NAMALWA (cell line): ENCODE data around the gene DEPDC7.

Source experiments
- DNase-seq: peaks from one replicate; pipeline ENCODE4 v3.0.0-alpha.2; 2015; ENCODE audit warnings: low spot score

The DEPDC7 gene

GRCh38 chr11:33060271-33060670 lies 44.6 kb downstream of the DEPDC7 start:
- no peak for DNase-seq

GRCh38 chr11:33062137-33062536 lies 46.5 kb downstream of the DEPDC7 start:
- no peak for DNase-seq

- DNase-seq: no peak
These were observed 47.7 kb downstream of the DEPDC7 start for GRCh38 chr11:33063326-33063881.

- no peak for DNase-seq
These were observed 48.6 kb downstream of the DEPDC7 start for GRCh38 chr11:33064033-33064825.

GRCh38 chr11:33064866-33065265 lies 49.2 kb downstream of the DEPDC7 start:
- DNase-seq: no peak

- DNase-seq: peak; percentile 71
These were observed 49.9 kb downstream of the DEPDC7 start for GRCh38 chr11:33065445-33066178.

- no peak for DNase-seq
These were observed 51.6 kb downstream of the DEPDC7 start for GRCh38 chr11:33067294-33067693.

GRCh38 chr11:33068611-33069340 lies 53.1 kb downstream of the DEPDC7 start:
- no peak for DNase-seq

- DNase-seq: no peak
These were observed 56.8 kb downstream of the DEPDC7 start for GRCh38 chr11:33072465-33072864.
